ENCODE data around the gene GALNT14. TPM values are rescaled to one million over a fixed set of nuclear protein-coding genes. Genes with fewer than 3 reads are reported as not detected.

The GALNT14 gene
- total and polyA plus RNA-seq, 2 of the 13 experiments (the other 11 are each of a cell fraction or from before 2014, with no cell fraction given), result not detected

DNA sequence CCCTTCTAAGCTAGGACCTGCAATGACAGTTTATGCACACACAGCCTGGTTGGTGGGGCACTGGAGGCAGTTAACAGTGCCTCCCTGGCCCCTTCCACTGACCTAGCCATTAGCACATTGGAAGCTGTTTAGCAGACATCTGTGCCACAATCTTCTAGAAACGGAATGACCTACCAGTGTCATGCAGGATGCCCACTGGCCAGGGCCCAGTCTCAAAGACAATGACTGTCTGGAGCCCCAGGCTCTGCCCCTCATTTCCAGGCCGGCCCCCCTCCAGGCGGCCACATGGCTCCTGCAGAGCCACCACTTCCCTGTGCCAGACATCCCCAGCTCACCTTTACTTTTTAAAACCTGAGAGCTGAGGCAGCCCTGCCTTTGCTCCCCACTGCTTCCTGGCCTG lies 207.5 kb downstream of the GALNT14 start:
- Histone ChIP-seq H3K27ac (ENCODE audit: extremely low read length, insufficient read depth, low read length) (no peak overlapping the region), H3K4me2 (ENCODE audit: low read depth, low read length) (no peak overlapping the region), H3K9me3 (ENCODE audit: low read length) (no peaks in the 10 kb centered on the region), H2AFZ (ENCODE audit: low read length) (no peak overlapping the region), H3K36me3 (replicated peaks in 1 of 2; ENCODE audit: control insufficient read depth in 1 of 2, insufficient read depth in 2 of 2, low read length in 2 of 2) (no peaks in the 10 kb centered on the region), H3K4me3 (replicated peaks in 1 of 3; ENCODE audit: insufficient read depth in 1 of 3, low read depth in 2 of 3, low read length in 3 of 3) (no peak overlapping the region), H3K27me3 (ENCODE audit: control insufficient read depth in 1 of 2, insufficient read depth in 2 of 2, low read length in 2 of 2) (peaks cover 3 to 32% of the 10 kb centered on the region in 2 experiments; a peak in 3 of 5 replicates), H3K9ac (ENCODE audit: insufficient read depth, low read depth, low read length) (no peak overlapping the region), H3K79me2 (ENCODE audit: insufficient read depth, low read length) (no peaks in the 10 kb centered on the region), H4K20me1 (ENCODE audit: insufficient read depth, low read length) (no peaks in the 10 kb centered on the region), H3K4me1 (ENCODE audit: insufficient read depth, low read length) (no peaks in the 10 kb centered on the region)
- FAIRE-seq (no peak), DNase-seq (ENCODE audit: low spot score) (no peak), ATAC-seq (no peak)
- ChIA-PET CTCF (ENCODE audit: low intra/inter-chr PET ratio, low total read pairs) (no interaction called here), POLR2A (no interaction called here)
- TF ChIP-seq, protein P1, sequence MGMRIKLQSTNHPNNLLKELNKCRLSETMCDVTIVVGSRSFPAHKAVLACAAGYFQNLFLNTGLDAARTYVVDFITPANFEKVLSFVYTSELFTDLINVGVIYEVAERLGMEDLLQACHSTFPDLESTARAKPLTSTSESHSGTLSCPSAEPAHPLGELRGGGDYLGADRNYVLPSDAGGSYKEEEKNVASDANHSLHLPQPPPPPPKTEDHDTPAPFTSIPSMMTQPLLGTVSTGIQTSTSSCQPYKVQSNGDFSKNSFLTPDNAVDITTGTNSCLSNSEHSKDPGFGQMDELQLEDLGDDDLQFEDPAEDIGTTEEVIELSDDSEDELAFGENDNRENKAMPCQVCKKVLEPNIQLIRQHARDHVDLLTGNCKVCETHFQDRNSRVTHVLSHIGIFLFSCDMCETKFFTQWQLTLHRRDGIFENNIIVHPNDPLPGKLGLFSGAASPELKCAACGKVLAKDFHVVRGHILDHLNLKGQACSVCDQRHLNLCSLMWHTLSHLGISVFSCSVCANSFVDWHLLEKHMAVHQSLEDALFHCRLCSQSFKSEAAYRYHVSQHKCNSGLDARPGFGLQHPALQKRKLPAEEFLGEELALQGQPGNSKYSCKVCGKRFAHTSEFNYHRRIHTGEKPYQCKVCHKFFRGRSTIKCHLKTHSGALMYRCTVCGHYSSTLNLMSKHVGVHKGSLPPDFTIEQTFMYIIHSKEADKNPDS (CRISPR knock-in tag; IDR thresholded peaks at IDR 0.05), result no peak
- no peak for TF ChIP-seq SMAD9 (CRISPR knock-in tag; IDR thresholded peaks at IDR 0.05)
- no TSS peak for BruUV-seq (replicated peaks)
- WGBS (ENCODE audit: low lambda C conversion rate), result 0% methylated on average over 3 of the region's 3 CpGs
- intact Hi-C loops (cut with micrococcal nuclease; ENCODE audit: unreplicated experiment), result no loop called here
- in situ Hi-C loops (cut with HindIII; ENCODE audit: extremely low pct_ligation_motif_present, low pct_unique_long_range_greater_than_20kb), result no loop called here

DNA sequence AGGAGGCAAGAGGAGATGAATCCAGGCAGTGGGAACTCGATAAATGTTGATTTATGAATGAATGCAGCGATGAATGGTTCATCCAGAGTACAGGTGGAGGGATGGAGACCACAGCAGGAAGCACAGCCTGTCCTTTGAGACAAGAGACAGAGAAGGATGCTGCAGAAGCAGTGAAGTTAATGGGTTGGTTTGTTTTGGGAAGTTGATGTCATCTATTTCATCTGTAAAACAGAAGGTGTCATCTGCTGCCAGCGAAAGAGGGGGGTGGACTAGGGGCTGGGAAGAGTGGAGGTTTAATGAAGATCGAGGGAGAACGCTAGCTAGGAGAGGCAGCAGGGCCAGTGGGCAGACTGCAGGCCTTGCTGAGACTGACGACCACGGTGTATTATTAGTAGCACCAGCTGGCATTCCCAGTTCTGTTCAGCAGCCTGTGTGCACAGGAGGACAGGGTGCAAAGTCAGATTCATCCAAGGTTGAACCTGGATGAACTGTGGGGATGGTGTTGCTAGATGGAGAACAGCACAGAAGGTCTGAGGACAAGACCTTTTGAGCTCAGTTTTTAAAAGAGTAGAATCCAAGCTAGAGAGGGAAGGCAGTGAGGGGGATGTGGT lies 210.7 kb downstream of the GALNT14 start:
- DNase-seq (ENCODE audit: low spot score), result no peak
- BruUV-seq (replicated peaks), result no TSS peak
- Histone ChIP-seq H3K9me3 (ENCODE audit: low read length) (no peaks in the 10 kb centered on the region), H3K79me2 (ENCODE audit: insufficient read depth, low read length) (no peaks in the 10 kb centered on the region), H3K36me3 (replicated peaks in 1 of 2; ENCODE audit: control insufficient read depth in 1 of 2, insufficient read depth in 2 of 2, low read length in 2 of 2) (no peaks in the 10 kb centered on the region), H3K4me1 (ENCODE audit: insufficient read depth, low read length) (no peaks in the 10 kb centered on the region), H3K4me2 (ENCODE audit: low read depth, low read length) (no peak overlapping the region), H2AFZ (ENCODE audit: low read length) (no peak overlapping the region), H4K20me1 (ENCODE audit: insufficient read depth, low read length) (no peaks in the 10 kb centered on the region), H3K27ac (ENCODE audit: extremely low read length, insufficient read depth, low read length) (no peak overlapping the region), H3K4me3 (replicated peaks in 1 of 3; ENCODE audit: insufficient read depth in 1 of 3, low read depth in 2 of 3, low read length in 3 of 3) (no peak overlapping the region), H3K27me3 (ENCODE audit: control insufficient read depth in 1 of 2, insufficient read depth in 2 of 2, low read length in 2 of 2) (peaks cover 0 to 23% of the 10 kb centered on the region in 2 experiments; a peak in 3 of 5 replicates), H3K9ac (ENCODE audit: insufficient read depth, low read depth, low read length) (no peak overlapping the region)
- ChIA-PET CTCF (ENCODE audit: low intra/inter-chr PET ratio, low total read pairs) (no interaction called here), POLR2A (no interaction called here)
- 2% methylated on average over 7 of the region's 7 CpGs for whole genome bisulfite sequencing (ENCODE audit: low lambda C conversion rate)
- no peak for ATAC-seq
- in situ Hi-C loops (cut with HindIII; ENCODE audit: extremely low pct_ligation_motif_present, low pct_unique_long_range_greater_than_20kb), result no loop called here
- no peak for FAIRE-seq
- intact Hi-C loops (cut with micrococcal nuclease; ENCODE audit: unreplicated experiment), result no loop called here
- TF ChIP-seq ZNF547 (CRISPR knock-in tag; IDR thresholded peaks at IDR 0.05), result no peak
- TF ChIP-seq SRSF1 (optimal IDR thresholded peaks at IDR 0.05; ENCODE audit: low read depth, low read length), result no peak
- no peak for TF ChIP-seq HOXD1 (CRISPR knock-in tag; IDR thresholded peaks at IDR 0.05)
- TF ChIP-seq, protein P2, sequence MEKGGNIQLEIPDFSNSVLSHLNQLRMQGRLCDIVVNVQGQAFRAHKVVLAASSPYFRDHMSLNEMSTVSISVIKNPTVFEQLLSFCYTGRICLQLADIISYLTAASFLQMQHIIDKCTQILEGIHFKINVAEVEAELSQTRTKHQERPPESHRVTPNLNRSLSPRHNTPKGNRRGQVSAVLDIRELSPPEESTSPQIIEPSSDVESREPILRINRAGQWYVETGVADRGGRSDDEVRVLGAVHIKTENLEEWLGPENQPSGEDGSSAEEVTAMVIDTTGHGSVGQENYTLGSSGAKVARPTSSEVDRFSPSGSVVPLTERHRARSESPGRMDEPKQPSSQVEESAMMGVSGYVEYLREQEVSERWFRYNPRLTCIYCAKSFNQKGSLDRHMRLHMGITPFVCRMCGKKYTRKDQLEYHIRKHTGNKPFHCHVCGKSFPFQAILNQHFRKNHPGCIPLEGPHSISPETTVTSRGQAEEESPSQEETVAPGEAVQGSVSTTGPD (CRISPR knock-in tag; IDR thresholded peaks at IDR 0.05), result no peak
- TF ChIP-seq, protein P3, sequence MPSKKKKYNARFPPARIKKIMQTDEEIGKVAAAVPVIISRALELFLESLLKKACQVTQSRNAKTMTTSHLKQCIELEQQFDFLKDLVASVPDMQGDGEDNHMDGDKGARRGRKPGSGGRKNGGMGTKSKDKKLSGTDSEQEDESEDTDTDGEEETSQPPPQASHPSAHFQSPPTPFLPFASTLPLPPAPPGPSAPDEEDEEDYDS (CRISPR knock-in tag; IDR thresholded peaks at IDR 0.05), result no peak
- no peak for TF ChIP-seq GABPA (IDR thresholded peaks at IDR 0.05; ENCODE audit: low read depth, low read length)
- no peak for TF ChIP-seq GABPA (CRISPR knock-in tag; IDR thresholded peaks at IDR 0.05; ENCODE audit: low read depth)
- no peak for TF ChIP-seq PTBP1 (IDR thresholded peaks at IDR 0.05; ENCODE audit: low read depth, low read length, poor library complexity, severe bottlenecking)
- no peak for TF ChIP-seq ZNF878 (CRISPR knock-in tag; IDR thresholded peaks at IDR 0.05)
- TF ChIP-seq, protein P4, sequence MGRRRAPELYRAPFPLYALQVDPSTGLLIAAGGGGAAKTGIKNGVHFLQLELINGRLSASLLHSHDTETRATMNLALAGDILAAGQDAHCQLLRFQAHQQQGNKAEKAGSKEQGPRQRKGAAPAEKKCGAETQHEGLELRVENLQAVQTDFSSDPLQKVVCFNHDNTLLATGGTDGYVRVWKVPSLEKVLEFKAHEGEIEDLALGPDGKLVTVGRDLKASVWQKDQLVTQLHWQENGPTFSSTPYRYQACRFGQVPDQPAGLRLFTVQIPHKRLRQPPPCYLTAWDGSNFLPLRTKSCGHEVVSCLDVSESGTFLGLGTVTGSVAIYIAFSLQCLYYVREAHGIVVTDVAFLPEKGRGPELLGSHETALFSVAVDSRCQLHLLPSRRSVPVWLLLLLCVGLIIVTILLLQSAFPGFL (CRISPR knock-in tag; IDR thresholded peaks at IDR 0.05), result no peak
- TF ChIP-seq ZFP36L1 (CRISPR knock-in tag; IDR thresholded peaks at IDR 0.05), result no peak
